Neural cell (in vitro differentiated cells): ENCODE measurements around the gene IQSEC1. TPM values are rescaled to one million over a fixed set of nuclear protein-coding genes. Genes with fewer than 3 reads are reported as not detected.
A peak's percentile ranks its signal among the peaks of the same experiment; 100 is the strongest.

ENCODE experiments used
- H2AFZ ChIP-seq: fragments of 200-600, 300-800 bp; sonication (generic), shearing (Covaris generic); 2 replicates; pipeline ENCODE4 v1.6.0; 2014; ENCODE audit warnings: low read depth, mild to moderate bottlenecking, antibody characterized with exemption, low read length, moderate library complexity
- H3F3A ChIP-seq: fragments of 200-600 bp; shearing (Covaris generic); 2 replicates; pipeline ENCODE4 v1.6.1; 2016; ENCODE audit warnings: mild to moderate bottlenecking, moderate library complexity, mixed read lengths, antibody characterized with exemption, low read length; ENCODE audit not compliant: insufficient read depth, poor library complexity, severe bottlenecking
- H3K27ac ChIP-seq: fragments of 200-600, 300-800 bp; sonication (generic), shearing (Covaris generic); 2 replicates; pipeline ENCODE4 v1.5.1; 2014; ENCODE audit warnings: mild to moderate bottlenecking, low read length, moderate library complexity
- H3K27me3 ChIP-seq: fragments of 300-800, 200-600 bp; sonication (generic), shearing (Covaris generic); 2 replicates; pipeline ENCODE4 v1.6.0; 2014; ENCODE audit warnings: mild to moderate bottlenecking, low read depth, low read length, moderate library complexity; ENCODE audit not compliant: insufficient read depth
- H3K36me3 ChIP-seq: fragments of 300-800, 200-600 bp; sonication (generic), shearing (Covaris generic); 2 replicates; pipeline ENCODE4 v1.5.1; 2014; ENCODE audit warnings: mild to moderate bottlenecking, antibody characterized with exemption, low read length, moderate library complexity; ENCODE audit not compliant: insufficient read depth
- H3K4me2 ChIP-seq: fragments of 300-800, 200-600 bp; sonication (generic), shearing (Covaris generic); 2 replicates; pipeline ENCODE4 v1.6.0; 2014; ENCODE audit warnings: mild to moderate bottlenecking, low read length
- H3K4me3 ChIP-seq: fragments of 300-800, 200-600 bp; sonication (generic), shearing (Covaris generic); 2 replicates; pipeline ENCODE4 v1.5.1; 2014; ENCODE audit warnings: mild to moderate bottlenecking, low read length, moderate library complexity
- H3K79me2 ChIP-seq: fragments of 200-600 bp; shearing (Covaris generic); replicated peaks from 2 replicates; pipeline ENCODE4 v1.6.0; 2014; ENCODE audit warnings: mild to moderate bottlenecking, low read length, moderate library complexity; ENCODE audit not compliant: insufficient read depth
- H3K9ac ChIP-seq: fragments of 300-800, 200-600 bp; sonication (generic), shearing (Covaris generic); 2 replicates; pipeline ENCODE4 v1.6.1; 2016; ENCODE audit warnings: mild to moderate bottlenecking, low read length, mixed read lengths
- H3K9me2 ChIP-seq: fragments of 200-600 bp; shearing (Covaris generic); 2 replicates; pipeline ENCODE4 v1.6.1; 2016; ENCODE audit warnings: mild to moderate bottlenecking, low read length, mixed read lengths; ENCODE audit not compliant: insufficient read depth
- H3K9me3 ChIP-seq: fragments of 200-600, 300-800 bp; sonication (generic), shearing (Covaris generic); 2 replicates; pipeline ENCODE4 v1.6.1; 2016; ENCODE audit warnings: mild to moderate bottlenecking, mixed run types, low read length, moderate library complexity, mixed read lengths
- H4K20me1 ChIP-seq: fragments of 200-600 bp; shearing (Covaris generic); 2 replicates; pipeline ENCODE4 v1.6.1; 2016; ENCODE audit warnings: mild to moderate bottlenecking, mixed run types; ENCODE audit not compliant: insufficient read depth
- CTCF ChIP-seq: fragments of 450-650 bp; IDR thresholded peaks from 2 replicates; pipeline ENCODE4 v1.5.1; 2014; ENCODE audit warnings: antibody characterized with exemption, mild to moderate bottlenecking, moderate library complexity; ENCODE audit not compliant: poor library complexity, severe bottlenecking
- EP300 ChIP-seq: fragments of 450-650 bp; conservative IDR thresholded peaks from 2 replicates; pipeline ENCODE4 v1.6.1; 2014; ENCODE audit warnings: antibody characterized with exemption, mild to moderate bottlenecking, moderate library complexity; ENCODE audit not compliant: poor library complexity, severe bottlenecking
- EZH2 ChIP-seq: fragments of 200-600, 300-800 bp; shearing (Covaris generic), sonication (generic); IDR thresholded peaks from 2 replicates; pipeline ENCODE4 v1.6.1; 2014; ENCODE audit warnings: antibody characterized with exemption, low read length, borderline replicate concordance, mild to moderate bottlenecking; ENCODE audit not compliant: insufficient read depth, poor library complexity, severe bottlenecking
- MXI1 ChIP-seq: fragments of 450-650 bp; conservative IDR thresholded peaks from 2 replicates; pipeline ENCODE4 v1.6.1; 2014; ENCODE audit warnings: antibody characterized with exemption, mild to moderate bottlenecking; ENCODE audit not compliant: poor library complexity, severe bottlenecking
- POLR2AphosphoS5 ChIP-seq: IDR thresholded peaks from 2 replicates; pipeline ENCODE4 v1.6.1; 2012
- RAD21 ChIP-seq: fragments of 450-650 bp; conservative IDR thresholded peaks from 2 replicates; pipeline ENCODE4 v1.6.1; 2014; ENCODE audit warnings: antibody characterized with exemption, mild to moderate bottlenecking, moderate library complexity
- REST ChIP-seq: IDR thresholded peaks from 2 replicates; pipeline ENCODE4 v1.6.1; 2012; ENCODE audit warnings: borderline replicate concordance
- SMC3 ChIP-seq: fragments of 450-650 bp; conservative IDR thresholded peaks from 2 replicates; pipeline ENCODE4 v1.6.1; 2014; ENCODE audit warnings: antibody characterized with exemption, mild to moderate bottlenecking, moderate library complexity; ENCODE audit not compliant: poor library complexity
- TAF1 ChIP-seq: IDR thresholded peaks from 2 replicates; pipeline ENCODE4 v1.6.1; 2012; ENCODE audit warnings: low read depth
- polyA plus RNA-seq: library from polyadenylated mRNA; depleted of rRNA; stranded (reverse); fragments of >200 nt; gene quantifications from 2 replicates; pipeline ENCODE4 v1.2.3, GENCODE V29; 2014

Gene IQSEC1
- polyA plus RNA-seq, 1 donor from 2014 or later = 6.0 TPM

GRCh38 chr3:13045904-13046568, 27.2 kb downstream of the IQSEC1 start:
- Histone ChIP-seq H3K27me3 (no peaks in the 10 kb centered on the region), H3F3A (no peaks in the 10 kb centered on the region), H3K79me2 (no peaks in the 10 kb centered on the region), H3K4me3 (peak overlapping the region; percentile 12), H3K27ac (peak overlapping the region; percentile 73), H2AFZ (no peak overlapping the region), H3K9me3 (no peaks in the 10 kb centered on the region), H3K9me2 (no peaks in the 10 kb centered on the region), H3K9ac (peak overlapping the region; percentile 53), H3K36me3 (no peaks in the 10 kb centered on the region), H4K20me1 (no peaks in the 10 kb centered on the region), H3K4me2 (peak overlapping the region; percentile 38)
- TF ChIP-seq EZH2 = no peak
- TF ChIP-seq TAF1 = no peak
- no peak for TF ChIP-seq EP300
- no peak for TF ChIP-seq REST
- TF ChIP-seq CTCF = no peak
- TF ChIP-seq SMC3 = no peak
- TF ChIP-seq POLR2AphosphoS5 = no peak
- no peak for TF ChIP-seq RAD21
- TF ChIP-seq MXI1 = no peak

DNA sequence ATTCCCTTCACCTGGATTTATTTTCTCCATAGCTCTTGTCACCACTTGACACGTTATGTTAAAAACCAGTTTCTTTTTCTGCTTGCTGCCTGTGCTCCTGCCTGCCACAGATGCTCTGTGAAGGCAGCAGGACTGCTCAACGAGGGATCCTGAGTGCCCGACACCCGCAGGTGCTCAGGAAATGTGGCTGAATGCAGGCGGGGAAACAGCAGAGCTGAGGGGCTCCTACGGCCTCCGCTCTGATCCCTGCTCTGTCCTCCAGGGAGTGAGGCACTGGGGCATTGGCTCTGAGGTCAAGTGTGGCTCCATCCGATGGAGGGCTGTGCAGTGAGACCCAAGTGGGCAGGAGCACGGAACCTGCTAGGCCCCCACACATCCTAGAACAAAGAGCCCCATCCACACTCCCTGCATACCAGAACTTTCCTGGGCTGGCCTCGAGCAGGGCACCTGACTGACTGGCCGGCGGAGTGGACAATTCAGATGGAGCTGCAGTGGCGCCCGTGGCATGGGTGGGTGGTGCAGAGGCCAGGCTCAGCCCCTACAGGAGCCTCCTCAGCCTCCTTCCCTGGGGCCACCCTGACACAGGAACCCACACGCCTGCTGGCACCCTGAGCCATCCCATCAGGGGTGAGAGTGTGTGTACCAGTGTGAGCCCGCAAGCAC, 27.9 kb downstream of the IQSEC1 start:
- Histone ChIP-seq H3K4me2 (no peak overlapping the region), H3K79me2 (no peaks in the 10 kb centered on the region), H3K27ac (peak overlapping the region; percentile 73), H3K9me2 (no peaks in the 10 kb centered on the region), H3K27me3 (no peaks in the 10 kb centered on the region), H3K36me3 (no peaks in the 10 kb centered on the region), H3K9ac (peak overlapping the region; percentile 6), H3F3A (no peaks in the 10 kb centered on the region), H2AFZ (no peak overlapping the region), H3K4me3 (no peak overlapping the region), H4K20me1 (no peaks in the 10 kb centered on the region), H3K9me3 (no peaks in the 10 kb centered on the region)
- no peak for TF ChIP-seq TAF1
- no peak for TF ChIP-seq EZH2
- TF ChIP-seq CTCF = no peak
- TF ChIP-seq REST = no peak
- no peak for TF ChIP-seq EP300
